H1 (cell line): ENCODE data around the gene COPS9. TPM values are rescaled to one million over a fixed set of nuclear protein-coding genes. Genes with fewer than 3 reads are reported as not detected.

ENCODE experiments used
- CTCF ChIA-PET: fragments of 300-600 bp; sonication (Branson Sonifier 250); formaldehyde crosslinking; loops from one replicate; lab custom pipeline; 2021; ENCODE audit not compliant: partially characterized antibody; lab: Charles Lee
- POLR2A ChIA-PET: fragments of 300-600 bp; sonication (Branson Sonifier 250); formaldehyde crosslinking; loops from one replicate; lab custom pipeline; 2021; ENCODE audit warnings: inconsistent platforms; ENCODE audit not compliant: partially characterized antibody; lab: Charles Lee
- DNase-seq, 2 experiments: peaks; one replicate each; pipeline versions ENCODE4 v3.0.0 to v3.0.0-alpha.2; 2010 to 2022; ENCODE audit warnings: low spot score in 2 of 2, low read depth in 1 of 2, mixed read lengths in 1 of 2
- FAIRE-seq: peaks from 2 replicates; lab custom pipeline; 2011; peaks lifted over from hg19 to GRCh38; lab: Jason Lieb, UNC
- H2AFZ ChIP-seq: 2 replicates; pipeline ENCODE4 v1.8.1; 2012; ENCODE audit warnings: low read length, inconsistent platforms
- H2AK5ac ChIP-seq: 2 replicates; pipeline ENCODE4 v1.6.1; 2013; ENCODE audit warnings: low read depth, low read length
- H2BK120ac ChIP-seq: replicated peaks from 2 replicates; pipeline ENCODE3; 2013; ENCODE audit warnings: low read depth, low read length, inconsistent platforms
- H2BK12ac ChIP-seq: 2 replicates; pipeline ENCODE4 v1.6.1; 2013; ENCODE audit warnings: low read depth, low read length
- H2BK15ac ChIP-seq: 2 replicates; pipeline ENCODE4 v1.6.1; 2013; ENCODE audit warnings: low read length
- H2BK20ac ChIP-seq: 2 replicates; pipeline ENCODE4 v1.6.1; 2013; ENCODE audit warnings: low read length
- H2BK5ac ChIP-seq: 2 replicates; pipeline ENCODE4 v1.6.1; 2013; ENCODE audit warnings: low read depth, low read length
- H3K14ac ChIP-seq: 2 replicates; pipeline ENCODE4 v1.6.1; 2013; ENCODE audit warnings: inconsistent platforms; ENCODE audit not compliant: insufficient read length
- H3K18ac ChIP-seq: 2 replicates; pipeline ENCODE4 v1.6.1; 2013; ENCODE audit warnings: low read length; ENCODE audit errors: extremely low read depth
- H3K23ac ChIP-seq: 2 replicates; pipeline ENCODE4 v1.6.1; 2013; ENCODE audit warnings: inconsistent platforms; ENCODE audit not compliant: insufficient read length
- H3K23me2 ChIP-seq: 2 replicates; pipeline ENCODE4 v1.6.1; 2013; ENCODE audit warnings: low read depth, low read length
- H3K27ac ChIP-seq: 2 replicates; pipeline ENCODE4 v1.6.1; 2011; ENCODE audit warnings: low read depth, low read length, inconsistent platforms
- H3K27me3 ChIP-seq, 4 experiments: replicated peaks in 1 of 4; 1 replicate in 1 of 4; 2 replicates in 3 of 4; pipeline versions ENCODE4 v1.6.1 to v1.8.1; 2011 to 2013; ENCODE audit warnings: low read length in 3 of 4, mild to moderate bottlenecking in 3 of 4, inconsistent platforms in 2 of 4, mixed read lengths in 2 of 4, moderate library complexity in 1 of 4; ENCODE audit not compliant: control insufficient read depth in 3 of 4, insufficient read depth in 3 of 4; ENCODE audit errors: extremely low read depth in 1 of 4
- H3K36me3 ChIP-seq, 4 experiments: 2 replicates each; pipeline versions ENCODE4 v1.6.1 to v1.8.1; 2011 to 2013; ENCODE audit warnings: mild to moderate bottlenecking in 4 of 4, low read length in 3 of 4, moderate library complexity in 2 of 4, control low read depth in 1 of 4, inconsistent platforms in 1 of 4; ENCODE audit not compliant: insufficient read depth in 4 of 4, control insufficient read depth in 2 of 4
- H3K4ac ChIP-seq: replicated peaks from 2 replicates; pipeline ENCODE3; 2013; ENCODE audit warnings: low read length, low read depth, mixed read lengths, inconsistent platforms; ENCODE audit not compliant: insufficient read length
- H3K4me1 ChIP-seq, 4 experiments: replicated peaks in 1 of 4; 1 replicate in 1 of 4; 2 replicates in 3 of 4; pipeline versions ENCODE4 v1.6.1 to v1.8.1; 2011 to 2013; ENCODE audit warnings: low read length in 3 of 4, inconsistent platforms in 2 of 4, mixed read lengths in 1 of 4; ENCODE audit not compliant: insufficient read depth in 4 of 4, control insufficient read depth in 3 of 4
- H3K4me2 ChIP-seq, 2 experiments: 2 replicates each; pipeline versions ENCODE4 v1.6.1 to v1.8.1; 2011 to 2013; ENCODE audit warnings: low read depth in 2 of 2, low read length in 2 of 2, control low read depth in 1 of 2, inconsistent platforms in 1 of 2, mild to moderate bottlenecking in 1 of 2; ENCODE audit not compliant: insufficient read depth in 1 of 2
- H3K4me3 ChIP-seq, 4 experiments: fragments of 200-600, 300-600 bp in 1 of 4; sonication (generic), shearing (Covaris generic), sonication (Bioruptor Twin) in 1 of 4; 2 replicates each; pipeline versions ENCODE4 v1.5.1 to v1.8.1; 2011 to 2016; ENCODE audit warnings: low read length in 4 of 4, low read depth in 3 of 4, control low read depth in 2 of 4, inconsistent platforms in 2 of 4, mild to moderate bottlenecking in 2 of 4, mixed read lengths in 1 of 4, moderate library complexity in 1 of 4; ENCODE audit not compliant: insufficient read depth in 2 of 4; ENCODE audit errors: extremely low read depth in 1 of 4
- H3K56ac ChIP-seq: replicated peaks from 2 replicates; pipeline ENCODE3; 2013; ENCODE audit warnings: low read depth, mild to moderate bottlenecking, mixed read lengths, low read length, inconsistent platforms; ENCODE audit not compliant: insufficient read length
- H3K79me1 ChIP-seq: 2 replicates; pipeline ENCODE4 v1.6.1; 2013; ENCODE audit warnings: low read depth, low read length, control low read depth
- H3K79me2 ChIP-seq, 2 experiments: 2 replicates each; pipeline versions ENCODE4 v1.6.1 to v1.8.1; 2012 to 2013; ENCODE audit warnings: low read length in 2 of 2, mild to moderate bottlenecking in 2 of 2, inconsistent platforms in 1 of 2; ENCODE audit not compliant: insufficient read depth in 2 of 2, control insufficient read depth in 1 of 2
- H3K9ac ChIP-seq, 4 experiments: replicated peaks in 1 of 4; 1 replicate in 1 of 4; 2 replicates in 3 of 4; pipeline versions ENCODE4 v1.6.1 to v1.8.1; 2011 to 2013; ENCODE audit warnings: low read depth in 3 of 4, low read length in 3 of 4, control low read depth in 2 of 4, mild to moderate bottlenecking in 2 of 4, moderate library complexity in 2 of 4, inconsistent platforms in 1 of 4; ENCODE audit errors: extremely low read depth in 1 of 4
- H3K9me3 ChIP-seq, 2 experiments: 2 replicates each; pipeline versions ENCODE4 v1.6.1 to v1.8.1; 2012 to 2013; ENCODE audit warnings: mild to moderate bottlenecking in 2 of 2, moderate library complexity in 2 of 2, control low read depth in 1 of 2, inconsistent platforms in 1 of 2, low read depth in 1 of 2, low read length in 1 of 2, mixed read lengths in 1 of 2; ENCODE audit not compliant: insufficient read depth in 2 of 2
- H4K20me1 ChIP-seq, 2 experiments: replicated peaks in 1 of 2; 2 replicates each; pipeline versions ENCODE3 to v1.8.1; 2011 to 2013; ENCODE audit warnings: inconsistent platforms in 2 of 2, low read length in 2 of 2, mild to moderate bottlenecking in 1 of 2; ENCODE audit not compliant: insufficient read depth in 2 of 2, control insufficient read depth in 1 of 2
- H4K5ac ChIP-seq: 2 replicates; pipeline ENCODE4 v1.6.1; 2013; ENCODE audit warnings: low read length, low read depth, mixed read lengths, inconsistent platforms; ENCODE audit not compliant: insufficient read length
- H4K8ac ChIP-seq: 2 replicates; pipeline ENCODE4 v1.8.0; 2013; ENCODE audit warnings: mild to moderate bottlenecking, moderate library complexity, low read length, inconsistent platforms; ENCODE audit not compliant: insufficient read depth; ENCODE audit errors: extremely low read depth
- H4K91ac ChIP-seq: replicated peaks from 2 replicates; pipeline ENCODE3; 2013; ENCODE audit warnings: low read length, mixed read lengths, inconsistent platforms; ENCODE audit not compliant: insufficient read length
- CEBPB ChIP-seq: IDR thresholded peaks from 2 replicates; pipeline ENCODE4 v1.6.1; 2012; ENCODE audit warnings: low read depth, low read length
- SRF ChIP-seq: IDR thresholded peaks from 2 replicates; pipeline ENCODE4 v1.6.1; 2011; ENCODE audit warnings: mild to moderate bottlenecking, low read depth, low read length, moderate library complexity
- WGBS, 2 experiments: shearing (Covaris generic) in 1 of 2; methylation state at CpG; one replicate each; pipeline versions ENCODE4 v1.1.6 to v1.1.7; 2013 to 2015; ENCODE audit warnings: low lambda C conversion rate in 2 of 2, mixed read lengths in 2 of 2, inconsistent platforms in 1 of 2, low coverage in 1 of 2, missing lambda C conversion rate in 1 of 2; ENCODE audit not compliant: insufficient replicate concordance in 2 of 2, insufficient coverage in 1 of 2, insufficient read length in 1 of 2; ENCODE audit errors: extremely low coverage in 1 of 2, missing lambda C conversion rate in 1 of 2; 5-methylcytosine and 5-hydroxymethylcytosine counted together
- polyA plus RNA-seq, 7 experiments: library from polyadenylated mRNA; depleted of rRNA in 3 of 7; stranded (reverse) in 5 of 7; unstranded in 2 of 7; fragments of >200 nt in 5 of 7; fragments of 200-250 nt in 2 of 7; gene quantifications; 1 replicate in 5 of 7; 2 replicates in 1 of 7; 4 replicates in 1 of 7; pipeline versions ENCODE4 v1.2.1 to v1.2.3, GENCODE V29; 2011 to 2013; ENCODE audit warnings: missing spikeins in 2 of 7, mixed read lengths in 2 of 7
- total RNA-seq: library from RNA; stranded (reverse); fragmentation: NEBNext Ultra II Directional; extraction: Animal tissue kit (Norgen Biotek cat#: 25700); gene quantifications from 2 replicates; pipeline ENCODE4 v1.2.1, GENCODE V29; 2021

The COPS9 gene
- total and polyA plus RNA-seq, 2 of the 8 experiments (the other 6 are each of a cell fraction or from before 2014, with no cell fraction given), result 154 to 234 TPM

GRCh38 chr2:240121190-240121589 is 14.9 kb downstream of the COPS9 start:
- no peak overlapping the region for H3K18ac ChIP-seq
- no peak overlapping the region for H3K9ac ChIP-seq
- DNase-seq, result no peak
- no peaks in the 10 kb centered on the region for H3K79me1 ChIP-seq
- H3K36me3 ChIP-seq, result peaks cover 0 to 3% (median 2%) of the 10 kb centered on the region in 4 experiments; a peak in 4 of 8 replicates
- TF ChIP-seq SRF (no peak), CEBPB (no peak)
- ChIA-PET CTCF (no interaction called here), POLR2A (no interaction called here)
- H2BK12ac ChIP-seq, result no peak overlapping the region
- no peak overlapping the region for H4K91ac ChIP-seq
- H3K4me1 ChIP-seq, result no peaks in the 10 kb centered on the region
- peaks cover 0 to 3% of the 10 kb centered on the region in 2 experiments; a peak in 2 of 4 replicates for H3K9me3 ChIP-seq
- H2AK5ac ChIP-seq, result no peak overlapping the region
- no peaks in the 10 kb centered on the region for H3K23me2 ChIP-seq
- no peak overlapping the region for H2AFZ ChIP-seq
- no peak overlapping the region for H2BK20ac ChIP-seq
- H2BK5ac ChIP-seq, result no peak overlapping the region
- 93% methylated on average over 4 of the region's 4 CpGs; no CpG with 5 or more reads in 1 of the 2 experiments for WGBS, 2 experiments
- no peak overlapping the region for H2BK120ac ChIP-seq
- H3K27ac ChIP-seq, result no peak overlapping the region
- no peak overlapping the region for H2BK15ac ChIP-seq
- no peak overlapping the region for H3K4me2 ChIP-seq
- H3K14ac ChIP-seq, result no peak overlapping the region
- H4K8ac ChIP-seq, result no peak overlapping the region
- no peak overlapping the region for H3K4me3 ChIP-seq
- peaks cover 0 to 1% of the 10 kb centered on the region in 2 experiments for H4K20me1 ChIP-seq
- H4K5ac ChIP-seq, result no peak overlapping the region
- H3K23ac ChIP-seq, result no peak overlapping the region
- H3K79me2 ChIP-seq, result no peaks in the 10 kb centered on the region
- no peak for FAIRE-seq
- no peak overlapping the region for H3K4ac ChIP-seq
- no peaks in the 10 kb centered on the region for H3K27me3 ChIP-seq
- no peak overlapping the region for H3K56ac ChIP-seq
